ENCODE measurements around the gene ABCA7. TPM values are rescaled to one million over a fixed set of nuclear protein-coding genes. Genes with fewer than 3 reads are reported as not detected.
A peak's percentile ranks its signal among the peaks of the same experiment; 100 is the strongest.

ABCA7 gene
- total RNA-seq, 2 experiments from 2014 or later: 76.6 to 77.5 TPM

DNA sequence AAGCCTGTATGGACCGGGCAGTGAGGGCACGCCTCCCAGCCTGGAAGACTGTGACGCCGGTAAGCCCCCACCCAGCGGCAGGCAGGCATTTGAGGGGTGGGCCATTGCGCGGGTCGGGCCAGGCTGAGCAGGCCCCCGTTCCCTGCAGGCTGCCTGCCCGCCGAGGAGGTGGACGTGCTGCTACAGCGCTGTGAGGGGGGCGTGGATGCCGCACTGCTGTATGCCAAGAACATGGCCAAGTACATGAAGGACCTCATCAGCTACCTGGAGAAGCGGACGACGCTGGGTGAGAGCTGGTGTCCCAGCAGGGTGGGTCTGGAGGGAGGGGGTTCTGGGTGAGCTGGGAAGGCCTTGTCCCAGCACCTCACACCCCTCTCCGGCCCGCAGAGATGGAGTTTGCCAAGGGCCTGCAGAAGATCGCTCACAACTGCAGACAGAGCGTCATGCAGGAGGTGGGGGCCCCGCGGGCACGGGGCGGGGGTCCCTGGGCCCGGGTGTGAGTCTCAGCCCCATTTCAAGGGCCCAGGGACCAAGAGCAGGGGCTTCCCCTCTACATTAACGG lies 34.1 kb downstream of the ABCA7 start:
- Mint-ChIP-seq H3K27me3 (ENCODE audit: low read depth) (no peaks in the 10 kb centered on the region), H3K27ac (peak overlapping the region; percentile 78), H3K36me3 (ENCODE audit: low read depth) (peaks cover 72% of the 10 kb centered on the region), H3K9me3 (ENCODE audit: insufficient read depth) (no peaks in the 10 kb centered on the region), H3K4me3 (peak overlapping the region; percentile 69), H3K4me1 (ENCODE audit: low read depth) (peaks cover 57% of the 10 kb centered on the region)
- POLR2A ChIA-PET: interaction anchor here (0.6 to 9.3 kb wide), 8 partner anchors 8 to 195 kb away, joined by 3 to 113 read pairs (median 3); partner anchors contain the start of genes ARHGAP45 and CIRBP
- CTCF ChIA-PET: interaction anchor here (0.9 to 1.0 kb wide), 2 partner anchors 9 to 27 kb away, joined by 3 to 7 read pairs; no protein-coding TSS in a partner anchor
- ATAC-seq: no peak
- DNase-seq: no peak

DNA sequence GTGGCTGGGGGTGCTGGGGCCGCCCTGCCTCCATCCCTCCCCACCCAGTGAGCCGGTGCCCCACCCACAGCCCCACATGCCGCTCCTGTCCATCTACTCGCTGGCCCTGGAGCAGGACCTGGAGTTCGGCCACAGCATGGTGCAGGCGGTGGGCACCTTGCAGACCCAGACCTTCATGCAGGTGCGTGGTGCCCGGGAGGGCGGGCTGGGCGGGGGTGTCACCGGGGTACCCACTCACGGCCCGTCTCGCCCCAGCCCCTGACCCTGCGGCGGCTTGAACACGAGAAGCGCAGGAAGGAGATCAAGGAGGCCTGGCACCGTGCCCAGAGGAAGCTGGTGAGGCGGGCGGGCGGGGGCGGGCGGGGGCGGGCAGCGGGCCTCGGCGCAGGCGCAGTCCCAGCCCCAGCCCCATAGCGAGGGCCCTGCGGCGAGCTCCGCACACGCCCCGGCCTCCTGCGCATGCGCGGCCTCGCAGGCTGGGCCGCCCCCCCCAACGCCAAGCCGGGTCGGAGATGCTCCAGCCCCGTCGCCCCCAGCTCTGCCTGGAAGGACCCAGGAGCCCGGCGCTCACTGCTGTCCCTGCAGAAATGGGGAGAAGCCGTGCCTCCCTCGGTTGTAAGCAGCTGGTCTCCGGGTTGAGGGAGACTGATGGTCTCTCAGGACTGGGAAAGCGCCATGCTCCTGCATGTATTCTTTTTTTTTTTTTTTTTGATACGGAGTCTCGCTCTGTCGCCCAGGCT lies 34.8 kb downstream of the ABCA7 start:
- Mint-ChIP-seq H3K27me3 (ENCODE audit: low read depth) (no peaks in the 10 kb centered on the region), H3K9me3 (ENCODE audit: insufficient read depth) (no peaks in the 10 kb centered on the region), H3K36me3 (ENCODE audit: low read depth) (peaks cover 72% of the 10 kb centered on the region), H3K4me1 (ENCODE audit: low read depth) (peaks cover 54% of the 10 kb centered on the region), H3K4me3 (peak overlapping the region; percentile 69), H3K27ac (peak overlapping the region; percentile 93)
- DNase-seq (peak; percentile 91), ATAC-seq (peak; percentile 15)
- ChIA-PET CTCF (interaction anchor here (0.7 to 3.4 kb wide), 6 partner anchors 10 to 192 kb away, joined by 3 to 25 read pairs (median 6); partner anchors contain the start of gene WDR18), POLR2A (interaction anchor here (0.6 to 9.3 kb wide), 10 partner anchors 9 to 194 kb away, joined by 3 to 113 read pairs (median 4); partner anchors contain the start of genes ARHGAP45 and CIRBP)

DNA sequence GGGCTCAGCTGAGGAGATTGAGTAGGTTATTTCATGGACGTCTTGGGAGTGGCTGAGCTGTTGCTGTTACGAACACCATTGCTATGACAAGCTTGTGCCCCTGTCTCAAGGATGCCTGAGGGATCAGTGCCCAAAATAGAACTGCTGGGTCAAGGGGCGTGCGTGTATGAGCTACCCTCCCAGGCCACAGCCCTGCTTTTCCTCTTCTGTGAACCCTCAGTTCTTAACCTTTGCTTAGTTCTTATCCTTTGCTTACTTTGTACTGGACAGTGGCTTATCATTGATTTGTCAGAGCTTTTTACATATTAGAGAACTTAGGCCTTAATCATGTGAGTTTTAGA lies 36.1 kb downstream of the ABCA7 start:
- Mint-ChIP-seq H3K4me1 (ENCODE audit: low read depth) (peaks cover 65% of the 10 kb centered on the region), H3K9me3 (ENCODE audit: insufficient read depth) (no peaks in the 10 kb centered on the region), H3K27me3 (ENCODE audit: low read depth) (no peaks in the 10 kb centered on the region), H3K27ac (peak overlapping the region; percentile 93), H3K36me3 (ENCODE audit: low read depth) (peaks cover 82% of the 10 kb centered on the region), H3K4me3 (peak overlapping the region; percentile 67)
- DNase-seq (no peak), ATAC-seq (no peak)
- ChIA-PET CTCF (interaction anchor here (0.7 to 3.4 kb wide), 7 partner anchors 9 to 191 kb away, joined by 3 to 25 read pairs (median 5); partner anchors contain the start of genes ABCA7 and ARHGAP45), POLR2A (interaction anchor here (0.5 to 9.3 kb wide), 9 partner anchors 10 to 194 kb away, joined by 3 to 113 read pairs (median 4); partner anchors contain the start of genes ARHGAP45 and CIRBP)

DNA sequence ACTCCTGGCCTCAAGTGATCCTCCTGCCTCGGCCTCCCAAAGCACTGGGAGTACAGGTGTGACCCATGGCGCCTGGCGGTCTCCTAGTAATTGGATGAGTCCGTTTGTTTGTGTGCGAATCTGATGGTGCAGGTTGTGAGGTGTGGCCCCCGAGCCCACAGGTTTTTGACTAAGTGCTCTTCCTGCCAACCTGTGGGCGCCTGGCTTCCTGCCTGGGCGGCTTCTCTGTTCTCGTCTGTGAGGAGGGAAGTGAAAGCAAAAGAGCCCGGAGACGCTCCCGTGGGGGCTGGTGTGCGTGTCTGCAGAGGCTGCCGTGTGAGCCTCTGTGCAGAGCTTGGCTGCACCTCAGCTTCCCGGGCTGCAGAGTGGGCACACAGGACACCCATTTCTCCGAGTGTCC lies 37.0 kb downstream of the ABCA7 start:
- POLR2A ChIA-PET: interaction anchor here (1.0 to 9.3 kb wide), 5 partner anchors 11 to 57 kb away, joined by 3 to 113 read pairs (median 4); partner anchors contain the start of genes ABCA7 and ARHGAP45
- Mint-ChIP-seq H3K27me3 (ENCODE audit: low read depth) (no peaks in the 10 kb centered on the region), H3K4me3 (peak overlapping the region; percentile 85), H3K9me3 (ENCODE audit: insufficient read depth) (no peaks in the 10 kb centered on the region), H3K4me1 (ENCODE audit: low read depth) (peaks cover 68% of the 10 kb centered on the region), H3K27ac (peak overlapping the region; percentile 93), H3K36me3 (ENCODE audit: low read depth) (peaks cover 85% of the 10 kb centered on the region)
- DNase-seq (peak; percentile 98), ATAC-seq (peak; percentile 83)
- CTCF ChIA-PET: interaction anchor here (0.6 to 3.4 kb wide), 3 partner anchors 10 to 13 kb away, joined by 3 to 25 read pairs (median 11); partner anchors contain the start of gene ARHGAP45

DNA sequence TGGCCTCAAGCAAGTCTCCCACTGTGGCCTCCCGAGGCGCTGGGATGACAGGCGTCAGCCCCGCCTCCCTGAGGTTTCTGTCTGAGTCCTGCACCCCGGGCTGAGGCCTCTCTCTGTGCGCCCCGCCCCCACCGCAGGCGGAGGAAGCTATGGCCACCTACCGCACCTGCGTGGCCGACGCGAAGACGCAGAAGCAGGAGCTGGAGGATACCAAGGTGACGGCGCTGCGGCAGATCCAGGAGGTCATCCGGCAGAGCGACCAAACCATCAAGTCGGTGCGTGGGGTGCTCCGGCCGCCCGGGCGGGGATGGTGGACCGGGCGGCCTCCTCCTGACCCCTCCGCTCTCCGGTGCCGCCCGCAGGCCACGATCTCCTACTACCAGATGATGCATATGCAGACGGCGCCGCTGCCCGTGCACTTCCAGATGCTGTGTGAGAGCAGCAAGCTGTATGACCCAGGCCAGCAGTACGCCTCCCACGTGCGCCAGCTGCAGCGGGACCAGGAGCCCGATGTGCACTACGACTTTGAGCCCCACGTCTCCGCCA lies 39.7 kb downstream of the ABCA7 start:
- Mint-ChIP-seq H3K4me1 (ENCODE audit: low read depth) (peaks cover 62% of the 10 kb centered on the region), H3K27me3 (ENCODE audit: low read depth) (no peaks in the 10 kb centered on the region), H3K9me3 (ENCODE audit: insufficient read depth) (no peaks in the 10 kb centered on the region), H3K27ac (peak overlapping the region; percentile 93), H3K36me3 (ENCODE audit: low read depth) (peaks cover 80% of the 10 kb centered on the region), H3K4me3 (peak overlapping the region; percentile 85)
- ChIA-PET POLR2A (interaction anchor here (0.7 to 9.3 kb wide), 8 partner anchors 8 to 189 kb away, joined by 3 to 113 read pairs (median 4); partner anchors contain the start of gene ARHGAP45), CTCF (interaction anchor here (0.7 to 3.0 kb wide), 6 partner anchors 11 to 96 kb away, joined by 3 to 16 read pairs (median 4); partner anchors contain the start of genes ARHGAP45 and WDR18)
- DNase-seq (peak; percentile 90), ATAC-seq (no peak)

DNA sequence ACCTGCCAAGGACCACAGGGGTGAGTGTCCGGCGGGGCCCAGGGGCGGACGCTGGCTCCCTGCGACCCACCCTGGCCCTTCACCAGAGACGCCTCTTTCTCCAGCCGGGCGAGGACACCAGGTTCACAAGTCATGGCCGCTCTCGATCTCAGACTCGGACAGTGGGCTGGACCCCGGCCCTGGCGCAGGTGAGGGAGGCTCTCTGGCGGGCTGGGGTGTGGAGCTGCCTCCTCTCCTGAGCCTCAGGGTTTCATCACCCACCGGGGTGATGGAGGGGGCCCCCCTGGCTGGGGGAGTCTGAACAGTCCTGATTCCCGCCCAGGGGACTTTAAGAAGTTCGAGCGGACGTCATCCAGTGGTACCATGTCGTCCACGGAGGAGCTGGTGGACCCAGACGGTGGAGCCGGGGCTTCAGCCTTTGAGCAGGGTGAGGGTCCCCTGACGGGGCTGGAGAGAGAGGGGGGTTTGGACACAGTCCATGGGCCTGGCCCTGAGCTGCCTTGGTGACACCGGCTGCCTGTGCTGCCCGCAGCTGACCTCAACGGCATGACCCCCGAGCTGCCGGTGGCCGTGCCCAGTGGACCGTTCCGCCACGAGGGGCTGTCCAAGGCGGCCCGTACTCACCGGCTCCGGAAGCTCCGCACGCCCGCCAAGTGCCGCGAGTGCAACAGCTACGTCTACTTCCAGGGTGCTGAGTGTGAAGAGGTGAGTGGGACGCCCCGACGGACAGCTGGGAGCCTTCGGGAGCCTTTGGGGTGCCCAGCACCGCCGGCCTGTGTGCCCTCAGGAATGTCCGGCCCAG lies 40.7 kb downstream of the ABCA7 start:
- H3K9me3 Mint-ChIP-seq (ENCODE audit: insufficient read depth): no peaks in the 10 kb centered on the region
- H3K4me3 Mint-ChIP-seq: peak overlapping the region; percentile 25
- peaks cover 84% of the 10 kb centered on the region for H3K36me3 Mint-ChIP-seq (ENCODE audit: low read depth)
- ChIA-PET POLR2A (interaction anchor here (0.8 to 9.3 kb wide), 6 partner anchors 8 to 96 kb away, joined by 3 to 113 read pairs (median 6); partner anchors contain the start of gene ARHGAP45), CTCF (interaction anchor here (0.7 to 3.0 kb wide), 7 partner anchors 10 to 97 kb away, joined by 3 to 16 read pairs (median 3); partner anchors contain the start of genes ARHGAP45 and WDR18)
- peaks cover 66% of the 10 kb centered on the region for H3K4me1 Mint-ChIP-seq (ENCODE audit: low read depth)
- peak overlapping the region; percentile 67 for H3K27ac Mint-ChIP-seq
- no peaks in the 10 kb centered on the region for H3K27me3 Mint-ChIP-seq (ENCODE audit: low read depth)
- no peak for ATAC-seq
- DNase-seq: no peak

DNA sequence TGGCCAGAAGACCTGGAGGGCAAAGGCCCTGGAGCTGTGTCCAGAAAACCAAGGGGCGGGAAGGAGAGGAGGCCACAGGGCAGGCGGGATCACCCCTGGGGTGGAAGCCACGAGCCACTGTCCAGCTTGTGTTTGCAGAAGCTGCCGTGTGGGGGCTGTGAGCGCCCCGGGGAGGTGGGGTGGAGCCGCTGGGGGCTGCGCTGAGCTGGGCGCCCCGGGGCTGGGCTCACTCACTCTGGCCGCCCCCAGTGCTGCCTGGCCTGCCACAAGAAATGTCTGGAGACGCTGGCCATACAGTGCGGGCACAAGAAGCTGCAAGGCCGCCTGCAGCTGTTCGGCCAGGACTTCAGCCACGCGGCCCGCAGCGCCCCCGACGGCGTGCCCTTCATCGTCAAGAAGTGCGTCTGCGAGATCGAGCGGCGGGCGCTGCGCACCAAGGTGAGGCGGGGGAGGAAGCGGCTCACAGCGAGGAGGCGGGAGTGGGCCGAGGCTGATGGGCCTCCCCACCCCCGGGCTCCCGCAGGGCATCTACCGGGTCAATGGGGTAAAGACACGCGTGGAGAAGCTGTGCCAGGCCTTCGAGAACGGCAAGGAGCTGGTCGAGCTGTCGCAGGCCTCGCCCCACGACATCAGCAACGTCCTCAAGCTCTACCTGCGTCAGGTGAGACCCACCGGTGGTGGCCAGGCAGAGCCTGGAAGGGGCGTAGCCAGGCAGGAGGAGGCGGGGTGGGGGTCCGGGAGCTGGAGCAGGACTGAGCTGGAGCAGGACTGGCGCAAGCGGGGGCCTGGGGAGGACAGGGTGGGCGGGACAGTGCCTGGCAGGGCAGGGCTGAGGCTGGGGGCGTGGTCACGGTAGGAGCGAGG lies 41.6 kb downstream of the ABCA7 start:
- Mint-ChIP-seq H3K27me3 (ENCODE audit: low read depth) (no peaks in the 10 kb centered on the region), H3K4me1 (ENCODE audit: low read depth) (peaks cover 65% of the 10 kb centered on the region), H3K27ac (peak overlapping the region; percentile 78), H3K36me3 (ENCODE audit: low read depth) (peaks cover 81% of the 10 kb centered on the region), H3K9me3 (ENCODE audit: insufficient read depth) (no peaks in the 10 kb centered on the region), H3K4me3 (no peak overlapping the region)
- ChIA-PET POLR2A (interaction anchor here (0.8 to 9.3 kb wide), 5 partner anchors 7 to 188 kb away, joined by 3 to 113 read pairs (median 6); partner anchors contain the start of genes ARHGAP45 and CIRBP), CTCF (interaction anchor here (1.2 to 1.6 kb wide), 3 partner anchors 9 to 54 kb away, joined by 3 to 6 read pairs (median 4); no protein-coding TSS in a partner anchor)
- no peak for ATAC-seq
- DNase-seq: no peak

DNA sequence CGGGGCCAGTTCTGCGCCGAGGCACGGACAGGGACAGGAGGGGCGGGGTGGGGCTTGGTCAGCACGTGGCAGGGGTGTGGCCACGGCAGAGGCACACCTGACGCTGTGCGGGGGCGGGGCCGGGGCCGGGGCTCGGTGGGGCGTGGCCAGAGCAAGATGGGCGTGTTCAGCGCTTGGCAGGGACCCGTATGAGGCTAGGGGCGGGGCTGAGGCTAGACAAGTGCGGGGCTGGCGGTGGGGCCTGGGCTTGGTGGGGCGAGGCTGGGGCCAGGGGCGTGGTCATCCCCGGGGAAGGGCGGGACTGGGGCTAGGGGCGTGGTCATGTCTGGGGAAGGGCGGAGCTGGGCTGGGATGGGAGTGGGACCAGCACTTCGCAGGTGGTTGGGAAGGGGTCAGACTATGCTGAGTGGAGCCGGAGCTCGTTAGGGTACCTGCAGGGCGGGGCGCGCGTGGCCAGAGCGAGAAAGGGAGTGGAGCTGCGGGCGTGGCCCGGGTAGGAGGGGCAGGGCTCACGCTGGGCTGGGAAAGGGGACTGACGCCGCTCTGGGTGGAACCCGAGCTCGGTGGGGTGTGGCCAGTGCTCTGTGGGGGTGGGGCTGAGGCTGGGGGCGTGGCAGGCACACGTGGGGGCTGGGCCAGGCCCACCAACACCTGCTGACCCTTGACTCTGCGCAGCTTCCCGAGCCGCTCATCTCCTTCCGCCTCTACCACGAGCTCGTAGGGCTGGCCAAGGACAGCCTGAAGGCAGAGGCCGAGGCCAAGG lies 42.4 kb downstream of the ABCA7 start:
- peak; percentile 73 for ATAC-seq
- peaks cover 74% of the 10 kb centered on the region for H3K36me3 Mint-ChIP-seq (ENCODE audit: low read depth)
- POLR2A ChIA-PET: interaction anchor here (0.6 to 9.3 kb wide), 6 partner anchors 6 to 187 kb away, joined by 3 to 113 read pairs (median 4); partner anchors contain the start of genes ARHGAP45 and CIRBP
- no peak overlapping the region for H3K4me3 Mint-ChIP-seq
- CTCF ChIA-PET: interaction anchor here (1.5 to 1.6 kb wide), 2 partner anchors 8 to 18 kb away, joined by 4 to 6 read pairs; no protein-coding TSS in a partner anchor
- DNase-seq: peak; percentile 93
- no peaks in the 10 kb centered on the region for H3K27me3 Mint-ChIP-seq (ENCODE audit: low read depth)
- H3K4me1 Mint-ChIP-seq (ENCODE audit: low read depth): peaks cover 66% of the 10 kb centered on the region
- no peaks in the 10 kb centered on the region for H3K9me3 Mint-ChIP-seq (ENCODE audit: insufficient read depth)
- peak overlapping the region; percentile 78 for H3K27ac Mint-ChIP-seq

DNA sequence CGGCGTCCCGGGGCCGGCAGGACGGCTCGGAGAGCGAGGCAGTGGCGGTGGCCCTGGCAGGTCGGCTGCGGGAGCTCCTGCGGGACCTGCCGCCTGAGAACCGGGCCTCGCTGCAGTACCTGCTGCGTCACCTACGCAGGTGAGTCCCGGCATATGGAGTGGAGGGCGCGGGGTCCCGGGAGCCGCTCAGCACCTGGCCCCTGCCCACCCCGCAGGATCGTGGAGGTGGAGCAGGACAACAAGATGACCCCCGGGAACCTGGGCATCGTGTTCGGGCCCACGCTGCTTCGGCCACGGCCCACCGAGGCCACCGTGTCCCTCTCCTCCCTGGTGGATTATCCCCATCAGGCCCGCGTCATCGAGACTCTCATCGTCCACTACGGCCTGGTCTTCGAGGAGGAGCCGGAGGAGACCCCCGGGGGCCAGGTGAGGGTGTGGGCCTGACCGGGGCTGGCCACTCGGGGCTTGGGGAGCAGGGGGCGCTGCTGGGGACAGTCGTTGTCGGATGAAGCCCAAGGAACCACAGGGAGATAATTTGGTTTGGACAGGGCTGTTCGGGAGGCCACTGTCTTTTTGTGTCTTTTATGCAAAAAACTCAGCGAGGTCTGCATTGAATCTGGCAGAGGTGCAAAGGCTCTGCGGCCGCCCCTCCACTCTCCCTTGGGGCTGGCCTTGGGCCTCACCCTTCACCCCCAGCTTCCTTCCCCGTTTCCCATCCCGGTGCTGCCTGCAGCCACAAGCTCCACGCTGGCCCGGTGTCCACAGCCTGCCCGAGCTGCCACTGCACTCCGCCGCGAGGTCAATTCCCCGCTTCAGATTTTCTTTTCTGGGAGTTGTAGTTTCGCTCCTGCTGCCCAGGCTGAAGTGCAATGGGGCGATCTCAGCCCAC lies 43.3 kb downstream of the ABCA7 start:
- Mint-ChIP-seq H3K36me3 (ENCODE audit: low read depth) (peaks cover 73% of the 10 kb centered on the region), H3K4me1 (ENCODE audit: low read depth) (peaks cover 70% of the 10 kb centered on the region), H3K4me3 (no peak overlapping the region), H3K27ac (no peak overlapping the region), H3K27me3 (ENCODE audit: low read depth) (no peaks in the 10 kb centered on the region), H3K9me3 (ENCODE audit: insufficient read depth) (no peaks in the 10 kb centered on the region)
- DNase-seq (no peak), ATAC-seq (no peak)
- CTCF ChIA-PET: interaction anchor here (1.5 to 1.6 kb wide), 2 partner anchors 8 to 18 kb away, joined by 4 to 6 read pairs; no protein-coding TSS in a partner anchor
- POLR2A ChIA-PET: interaction anchor here (0.6 to 9.3 kb wide), 4 partner anchors 7 to 17 kb away, joined by 3 to 113 read pairs (median 6); partner anchors contain the start of gene ARHGAP45
